Measurements from ENCODE around the gene USP11. TPM values are rescaled to one million over a fixed set of nuclear protein-coding genes. Genes with fewer than 3 reads are reported as not detected.

The USP11 gene
- total RNA-seq = 10 to 100 TPM; 18.3 to 22.5 TPM
- long read RNA-seq, partial matches to known transcripts = 7 of 12 reads
- long read RNA-seq, other reads (novel, unspliced or antisense) = 1 of 12 reads

DNA sequence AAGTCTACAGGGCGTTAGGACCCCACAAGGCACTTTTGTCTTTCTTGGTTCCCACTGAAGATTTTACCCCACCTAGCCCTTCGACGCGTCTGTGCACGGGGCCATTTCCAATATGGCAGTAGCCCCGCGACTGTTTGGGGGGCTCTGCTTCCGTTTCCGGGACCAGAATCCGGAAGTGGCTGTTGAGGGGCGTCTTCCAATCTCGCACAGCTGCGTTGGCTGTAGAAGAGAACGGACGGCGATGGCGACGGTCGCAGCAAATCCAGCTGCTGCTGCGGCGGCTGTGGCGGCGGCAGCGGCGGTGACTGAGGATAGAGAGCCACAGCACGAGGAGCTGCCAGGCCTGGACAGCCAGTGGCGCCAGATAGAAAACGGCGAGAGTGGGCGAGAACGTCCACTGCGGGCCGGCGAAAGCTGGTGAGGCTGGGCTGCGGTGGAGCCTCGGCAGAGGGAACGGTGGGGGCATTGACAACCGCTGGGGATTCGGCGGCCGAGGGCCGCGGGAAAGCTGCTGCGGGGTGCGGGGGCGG, at the start of gene USP11:
USP11 (plus strand) TSS at position 207 of the 530 bp plus-strand sequence; CDS start at position 242, 35 bp downstream.
- intact Hi-C loops (cut with DNase I, micrococcal nuclease) = no loop called here
- DNase-seq (peak; percentile 47 to 49), ATAC-seq (peak; percentile 33)

DNA sequence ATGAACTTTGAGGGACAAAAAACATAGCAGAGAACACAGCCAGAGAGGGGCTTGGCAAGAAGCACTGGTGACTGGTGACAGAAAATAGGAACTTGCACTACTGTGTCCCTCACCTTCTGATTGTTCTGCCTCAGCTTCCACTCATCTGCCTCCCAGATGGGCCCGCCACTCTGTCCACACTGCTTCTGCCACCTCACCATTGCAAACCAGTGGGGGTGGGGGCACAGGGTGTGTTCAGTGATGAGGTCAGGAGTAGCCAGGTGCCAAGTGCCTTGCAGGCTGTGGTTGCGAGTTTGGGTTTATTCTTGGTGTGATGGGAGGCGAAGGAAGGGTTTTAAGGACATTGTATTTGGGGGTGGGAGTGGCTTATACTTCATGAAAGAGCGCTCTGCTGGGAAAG, 48.3 kb upstream of the USP11 start:
- intact Hi-C loops (cut with DNase I, micrococcal nuclease) = no loop called here
- ATAC-seq (no peak), DNase-seq (no peak)

DNA sequence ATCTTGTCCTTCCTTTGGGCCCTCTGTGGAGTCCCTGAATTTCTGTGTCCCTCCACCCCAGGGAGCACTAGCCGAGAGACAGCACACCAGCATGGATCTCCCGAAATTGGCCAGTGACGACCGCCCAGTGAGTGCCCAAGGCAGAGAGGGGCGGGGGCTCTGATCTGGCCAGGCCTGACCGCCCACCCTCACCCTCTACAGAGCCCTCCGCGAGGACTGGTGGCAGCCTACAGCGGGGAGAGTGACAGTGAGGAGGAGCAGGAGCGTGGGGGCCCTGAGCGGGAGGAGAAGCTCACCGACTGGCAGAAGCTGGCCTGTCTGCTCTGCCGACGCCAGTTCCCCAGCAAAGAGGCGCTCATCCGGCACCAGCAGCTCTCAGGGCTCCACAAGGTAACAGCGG, 47.6 kb upstream of the USP11 start:
- intact Hi-C loops (cut with DNase I, micrococcal nuclease) = no loop called here
- no peak for ATAC-seq
- no peak for DNase-seq

DNA sequence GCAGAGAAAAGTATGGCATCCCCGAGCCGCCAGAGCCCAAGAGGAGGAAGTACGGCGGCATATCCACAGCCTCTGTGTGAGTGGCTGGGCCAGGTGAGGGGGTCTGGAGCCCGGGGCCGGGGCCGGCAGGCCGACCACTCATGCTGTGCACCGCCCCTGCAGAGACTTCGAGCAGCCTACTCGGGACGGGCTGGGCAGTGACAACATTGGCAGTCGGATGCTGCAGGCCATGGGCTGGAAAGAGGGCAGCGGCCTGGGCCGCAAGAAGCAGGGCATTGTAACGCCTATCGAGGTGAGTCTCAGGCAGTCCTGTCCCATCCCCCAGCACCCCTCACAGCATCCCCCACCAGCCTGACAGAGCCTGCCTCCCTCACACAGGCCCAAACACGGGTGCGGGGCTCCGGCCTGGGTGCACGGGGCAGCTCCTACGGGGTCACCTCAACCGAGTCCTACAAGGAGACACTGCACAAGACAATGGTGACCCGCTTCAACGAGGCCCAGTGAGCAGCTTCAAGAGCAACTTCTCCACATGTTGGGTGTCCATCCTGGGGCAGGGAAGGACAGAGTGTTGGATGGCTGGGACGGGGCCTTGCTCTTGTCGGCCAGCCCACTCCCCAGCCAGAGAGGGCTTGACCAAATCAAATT, 46.6 kb upstream of the USP11 start:
- ATAC-seq (no peak), DNase-seq (no peak)
- intact Hi-C loops (cut with DNase I, micrococcal nuclease) = no loop called here

DNA sequence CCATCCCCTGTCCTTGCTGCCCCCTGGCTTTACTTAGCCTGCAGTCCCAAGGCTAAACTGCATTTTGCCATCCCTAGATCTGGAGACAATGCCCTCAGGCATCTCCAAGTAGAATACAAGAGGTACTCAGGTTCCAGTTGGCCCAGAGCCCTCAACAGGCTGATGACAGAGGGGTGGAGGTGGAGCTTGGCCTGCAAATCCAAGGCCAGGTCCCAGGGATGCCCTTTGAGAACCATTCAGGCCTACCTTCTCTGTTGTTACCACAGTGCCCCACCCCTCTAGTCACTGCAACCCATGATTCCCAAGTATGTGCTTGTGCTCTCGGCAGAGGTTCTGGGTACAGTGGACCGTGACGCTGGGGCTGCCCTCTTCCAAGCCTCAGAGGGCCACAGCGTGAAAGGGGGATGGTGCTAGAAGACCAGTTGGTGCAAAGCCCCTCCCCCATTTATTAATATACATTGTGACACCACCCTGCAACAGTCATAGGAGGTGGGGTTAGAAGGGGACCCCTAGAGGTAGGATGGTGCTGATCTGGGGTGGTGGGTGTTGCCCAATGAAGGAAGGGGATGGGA, 45.6 kb upstream of the USP11 start:
- no peak for ATAC-seq

DNA sequence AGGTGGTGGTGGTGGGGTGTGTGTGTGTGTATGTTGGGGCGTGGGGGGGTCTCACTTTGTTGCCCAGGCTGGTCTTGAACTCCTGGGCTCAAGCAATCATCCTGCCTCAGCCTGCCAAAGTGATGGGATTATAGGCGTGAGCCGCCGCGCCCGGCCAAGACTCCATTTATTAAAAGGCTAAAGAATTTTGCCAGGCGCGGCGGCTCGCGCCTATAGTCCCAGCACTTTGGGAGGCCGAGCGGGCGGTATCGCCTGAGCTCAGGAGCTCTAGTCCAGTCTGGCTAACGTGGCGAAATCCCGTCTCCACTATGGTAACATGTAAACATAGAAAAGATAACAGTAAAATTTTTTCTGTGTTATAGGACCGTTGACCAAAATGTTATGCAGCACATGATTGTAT, 42.9 kb upstream of the USP11 start:
- intact Hi-C loops (cut with DNase I, micrococcal nuclease) = loop anchor here in 1 of 2 donors (5.0 kb wide), 2 partner anchors 192 to 332 kb away; no protein-coding TSS in a partner anchor
- DNase-seq (no peak), ATAC-seq (no peak)

More for the DNA sequence above, 45.6 kb upstream of the USP11 start:
- no peak for DNase-seq
- intact Hi-C loops (cut with DNase I, micrococcal nuclease) = no loop called here

DNA sequence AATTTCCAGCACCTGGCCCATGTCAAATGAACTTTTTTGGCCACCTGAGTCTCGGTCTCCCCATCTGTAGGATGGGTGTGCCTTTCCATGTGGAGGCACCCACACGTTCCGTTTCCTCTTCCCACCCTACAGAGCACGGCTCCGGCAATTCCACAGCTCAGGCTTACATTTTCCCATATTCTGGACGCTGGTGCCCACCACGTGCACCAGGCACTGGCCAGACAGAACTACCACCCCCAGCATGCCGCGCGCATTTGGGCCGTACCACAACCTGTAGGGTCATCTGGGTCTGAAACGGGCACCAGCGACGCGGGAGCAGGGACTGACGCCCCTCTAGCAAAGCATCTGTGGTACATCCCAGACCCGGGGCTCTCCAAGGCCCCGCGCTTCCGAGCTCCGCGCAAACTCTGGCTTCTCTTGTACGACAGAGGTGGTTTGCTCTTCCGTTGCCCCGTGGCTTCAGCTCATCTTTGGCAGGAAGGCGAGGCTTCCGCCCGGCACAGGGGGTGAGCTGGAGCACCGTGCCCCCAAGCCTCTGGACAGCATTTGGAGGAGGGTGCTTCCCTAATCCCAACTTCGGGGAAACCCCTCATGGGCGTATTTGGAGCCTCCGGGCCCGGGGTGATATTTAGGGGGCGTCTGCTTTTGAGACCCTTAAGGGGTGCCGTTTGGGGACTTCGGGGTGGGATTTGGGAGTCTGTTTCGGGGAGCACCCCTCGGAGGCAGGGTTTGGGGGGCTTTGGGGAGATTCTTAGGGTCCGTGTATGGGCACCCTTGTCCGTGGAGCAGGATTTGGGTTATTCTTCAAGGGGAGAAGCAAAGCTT, 42.2 kb upstream of the USP11 start:
- DNase-seq (peak; percentile 83 to 88), ATAC-seq (peak; percentile 67)
- intact Hi-C loops (cut with DNase I, micrococcal nuclease) = loop anchor here in 1 of 2 donors (5.0 kb wide), 2 partner anchors 192 to 332 kb away; no protein-coding TSS in a partner anchor

DNA sequence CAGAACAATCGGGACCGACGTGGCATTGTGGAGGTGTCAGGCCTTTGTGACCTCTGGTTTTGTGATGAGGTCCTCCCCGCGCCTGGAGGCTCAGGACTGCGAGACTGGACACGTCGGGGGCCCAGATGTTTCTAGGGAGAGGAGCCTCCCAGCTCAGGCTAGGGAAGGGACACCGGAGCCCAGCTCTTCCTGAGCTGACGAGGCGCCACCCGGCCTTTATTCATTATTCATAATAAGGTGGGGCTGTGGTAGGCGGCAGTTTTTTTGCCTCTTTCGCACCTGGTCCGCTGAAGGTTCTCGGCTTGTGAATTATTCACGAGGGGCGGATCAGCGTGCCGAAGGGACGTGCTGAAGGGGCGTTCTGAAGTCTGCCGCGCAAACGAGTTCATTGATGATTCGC, 41.5 kb upstream of the USP11 start:
- intact Hi-C loops (cut with DNase I, micrococcal nuclease) = loop anchor here in 1 of 2 donors (5.0 kb wide), 2 partner anchors 191 to 331 kb away; no protein-coding TSS in a partner anchor
- ATAC-seq (peak; percentile 14), DNase-seq (peak; percentile 53 to 55)

DNA sequence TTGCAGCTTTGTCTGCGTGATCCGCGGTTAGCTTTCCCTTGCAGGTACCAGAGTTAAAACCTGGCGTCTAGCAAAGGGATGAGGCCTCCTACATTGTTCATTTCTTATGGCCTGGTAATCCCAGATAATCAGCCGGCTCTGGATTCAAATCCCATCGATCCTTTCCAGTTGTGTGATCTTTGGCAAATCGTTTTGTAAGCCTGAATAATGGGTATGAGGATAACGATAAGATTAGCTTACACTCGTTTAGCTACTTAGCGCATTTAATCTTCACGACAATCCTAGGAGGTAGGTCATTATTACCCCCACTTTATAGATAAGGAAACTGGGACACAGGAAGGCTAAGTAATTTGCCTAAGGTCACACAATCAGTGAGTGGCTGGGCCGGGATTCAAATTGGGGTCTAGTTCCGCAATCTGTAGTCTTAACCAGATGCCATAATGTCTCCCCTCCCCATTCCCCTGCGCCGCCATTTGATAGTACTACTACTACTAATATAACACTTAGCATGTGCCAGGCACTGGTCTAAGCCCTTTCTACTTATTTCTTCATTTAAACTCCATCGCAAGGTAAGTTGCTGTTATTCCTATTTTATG, 40.9 kb upstream of the USP11 start:
- intact Hi-C loops (cut with DNase I, micrococcal nuclease) = loop anchor here in 1 of 2 donors (5.0 kb wide), 2 partner anchors 190 to 330 kb away; no protein-coding TSS in a partner anchor
- ATAC-seq (no peak), DNase-seq (no peak)

DNA sequence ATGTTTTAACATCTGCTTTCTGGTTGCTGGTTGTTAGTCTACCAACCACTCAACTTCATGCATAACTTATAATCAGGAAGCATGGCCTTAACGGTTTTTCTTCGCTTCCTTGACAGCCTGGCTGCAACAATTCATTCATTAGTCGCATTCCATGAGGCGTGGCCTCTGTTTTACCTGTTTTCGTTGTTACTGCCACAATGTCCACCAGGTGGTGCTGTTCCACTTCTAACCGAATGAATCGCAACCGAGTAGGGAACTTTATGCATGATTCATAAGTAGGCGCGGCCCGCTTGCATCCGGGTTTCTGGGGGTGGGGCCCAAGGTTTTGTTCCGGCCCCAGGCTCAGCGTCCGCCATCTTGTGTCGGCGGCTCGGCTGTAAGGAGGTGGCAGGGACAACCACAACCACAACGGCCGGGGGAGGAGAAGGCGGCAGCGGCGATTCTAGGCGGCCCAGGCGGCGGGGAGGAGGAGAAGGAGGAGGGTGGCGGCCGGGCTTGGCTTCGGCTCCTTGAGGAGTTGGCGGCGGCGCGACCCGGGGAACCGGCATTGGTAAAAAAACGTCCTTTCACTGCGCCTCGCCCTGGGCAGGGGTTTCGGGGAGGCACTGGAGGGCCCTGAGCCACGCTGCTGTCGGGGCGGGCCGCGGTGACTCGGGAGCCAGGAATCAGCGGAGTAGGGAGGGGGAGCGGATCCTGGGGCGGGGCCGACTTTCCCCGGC, 39.2 kb upstream of the USP11 start, which contains the start of gene UBA1:
UBA1 (plus strand) TSS at position 355 of the 719 bp plus-strand sequence. CDS start 4,974 bp downstream, outside the sequence.
- DNase-seq = peak; percentile 96 to 98
- intact Hi-C loops (cut with DNase I, micrococcal nuclease) = loop anchor here in 1 of 2 donors (5.0 kb wide), 2 partner anchors 189 to 329 kb away; no protein-coding TSS in a partner anchor
- peak; percentile 89 for ATAC-seq

DNA sequence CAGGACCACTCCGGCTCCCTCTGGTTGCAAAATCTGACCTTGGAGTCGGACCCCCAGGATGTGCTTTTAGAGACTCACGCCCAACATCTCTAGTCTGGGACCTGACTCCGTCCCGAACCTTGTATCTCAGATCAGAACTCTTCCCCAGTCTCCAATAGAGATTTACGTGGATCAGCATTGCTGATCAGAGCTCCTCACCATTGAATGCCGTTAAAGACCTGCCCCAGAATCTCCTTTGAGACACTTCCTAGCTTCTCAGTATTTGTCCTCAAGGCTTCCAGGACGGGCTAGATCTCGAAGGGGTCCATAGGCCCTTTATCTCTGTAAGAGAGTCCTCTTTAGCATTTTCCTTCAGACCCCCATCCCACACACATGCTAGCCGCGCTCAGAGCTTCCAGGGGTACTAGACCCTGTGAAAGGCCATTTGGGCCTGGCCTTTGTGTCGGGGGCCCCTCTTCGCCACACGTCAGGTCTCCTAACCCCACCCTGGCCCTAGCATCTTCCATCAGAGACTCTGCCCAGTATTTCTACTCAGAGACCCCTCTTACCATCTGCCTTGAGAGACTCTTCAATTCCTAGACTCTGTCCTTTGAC, 38.5 kb upstream of the USP11 start:
- DNase-seq = no peak
- ATAC-seq = peak; percentile 6
- intact Hi-C loops (cut with DNase I, micrococcal nuclease) = loop anchor here in 1 of 2 donors (5.0 kb wide), 2 partner anchors 188 to 328 kb away; no protein-coding TSS in a partner anchor

DNA sequence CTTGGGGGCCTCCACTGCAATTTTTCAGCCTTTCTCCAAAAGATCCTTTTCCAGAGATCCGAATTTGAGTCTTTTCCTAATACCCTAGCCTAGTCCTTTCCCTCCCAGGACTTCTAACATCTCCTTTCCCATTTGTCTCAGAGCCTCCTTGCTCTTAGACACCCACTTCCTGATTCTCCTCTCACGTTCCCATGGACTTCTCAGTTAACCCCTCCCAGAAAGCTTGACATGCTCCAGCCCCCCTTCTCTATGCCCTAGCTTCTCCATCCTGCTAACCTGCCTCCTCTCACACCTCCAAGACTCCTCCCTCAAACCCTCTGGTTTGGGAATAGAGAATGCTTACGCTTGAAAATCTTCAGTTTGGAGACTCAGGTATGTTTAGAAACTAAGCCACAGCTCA, 36.7 kb upstream of the USP11 start:
- no peak for DNase-seq
- ATAC-seq = no peak
- intact Hi-C loops (cut with DNase I, micrococcal nuclease) = no loop called here

DNA sequence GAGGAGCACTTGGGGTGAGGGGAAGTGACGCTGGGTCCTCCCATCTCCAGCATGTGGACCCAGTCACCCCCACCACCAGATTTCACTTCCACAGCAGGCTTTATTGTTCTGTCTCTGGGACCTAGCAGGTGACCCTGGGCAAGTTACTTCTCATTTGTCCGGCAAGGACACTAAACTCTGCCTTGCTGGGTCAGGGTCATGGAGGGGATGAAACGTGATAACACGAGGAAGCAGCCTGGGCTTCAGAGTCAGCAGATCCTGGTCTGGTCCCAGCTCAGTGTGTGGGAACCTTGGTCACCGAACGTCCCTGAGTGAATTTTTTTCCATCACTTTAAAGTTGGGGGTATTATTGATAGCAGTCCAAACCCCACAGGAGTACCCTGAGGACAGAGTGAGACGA, 35.3 kb upstream of the USP11 start:
- ATAC-seq (no peak), DNase-seq (no peak)
- intact Hi-C loops (cut with DNase I, micrococcal nuclease) = no loop called here

DNA sequence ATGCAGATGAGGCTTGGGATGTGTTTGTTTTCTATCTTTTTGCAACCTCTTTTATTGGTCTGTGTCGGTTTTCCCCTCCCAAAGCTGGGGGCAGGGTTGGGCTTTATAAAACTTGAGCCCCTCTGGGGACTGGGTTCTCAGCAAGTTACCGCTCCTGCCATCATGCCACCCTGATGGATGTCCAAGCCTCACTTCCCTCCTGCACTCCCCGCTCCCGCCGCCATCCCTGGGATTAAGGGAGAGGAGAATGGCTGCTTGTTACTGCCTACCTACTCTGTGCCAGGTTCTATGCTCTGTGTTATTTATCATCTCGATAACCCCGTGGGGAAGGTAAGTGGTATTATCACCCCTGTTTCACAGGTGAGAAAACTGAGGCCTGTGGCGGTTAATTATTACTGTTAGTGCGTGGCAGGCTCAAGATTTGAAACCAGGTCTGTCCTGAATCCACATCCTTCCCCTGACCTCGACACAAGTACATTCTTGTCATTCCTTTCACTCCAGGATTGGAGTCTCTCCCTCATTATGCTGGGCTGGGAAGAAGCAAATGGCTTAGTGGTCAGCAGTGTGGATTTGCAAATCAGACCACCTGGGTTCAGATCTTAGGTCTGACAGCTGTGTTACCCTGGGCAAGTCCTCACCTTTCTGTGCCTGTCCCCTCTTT, 34.7 kb upstream of the USP11 start:
- intact Hi-C loops (cut with DNase I, micrococcal nuclease) = no loop called here
- no peak for ATAC-seq
- DNase-seq = no peak

DNA sequence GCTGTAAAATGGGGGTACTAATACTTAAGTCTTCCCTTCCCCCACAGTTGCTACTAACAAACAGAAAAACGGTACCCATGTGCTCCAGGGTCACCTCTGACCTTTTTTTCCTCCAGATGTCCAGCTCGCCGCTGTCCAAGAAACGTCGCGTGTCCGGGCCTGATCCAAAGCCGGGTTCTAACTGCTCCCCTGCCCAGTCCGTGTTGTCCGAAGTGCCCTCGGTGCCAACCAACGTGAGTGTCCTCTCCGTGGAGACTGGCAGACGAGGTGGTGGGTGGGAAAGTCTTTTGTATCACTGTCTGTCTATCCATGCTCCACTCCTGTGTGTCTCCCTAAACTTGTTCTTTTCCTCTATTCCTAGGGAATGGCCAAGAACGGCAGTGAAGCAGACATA, 34.1 kb upstream of the USP11 start:
- intact Hi-C loops (cut with DNase I, micrococcal nuclease) = no loop called here
- no peak for DNase-seq
- ATAC-seq = no peak

DNA sequence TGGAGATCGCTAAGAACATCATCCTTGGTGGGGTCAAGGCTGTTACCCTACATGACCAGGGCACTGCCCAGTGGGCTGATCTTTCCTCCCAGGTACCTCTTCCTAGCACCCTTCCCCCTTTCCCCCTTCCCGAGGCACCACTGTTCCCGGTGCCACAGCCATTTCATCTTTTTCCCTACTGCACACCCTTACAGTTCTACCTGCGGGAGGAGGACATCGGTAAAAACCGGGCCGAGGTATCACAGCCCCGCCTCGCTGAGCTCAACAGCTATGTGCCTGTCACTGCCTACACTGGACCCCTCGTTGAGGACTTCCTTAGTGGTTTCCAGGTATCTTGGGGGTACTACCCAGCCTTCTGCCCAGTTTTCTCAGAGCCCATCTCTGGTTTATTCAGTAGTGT, 33.5 kb upstream of the USP11 start:
- DNase-seq (no peak), ATAC-seq (no peak)
- intact Hi-C loops (cut with DNase I, micrococcal nuclease) = no loop called here
